CD4-positive, CD25-positive, alpha-beta regulatory T cell (primary cell): ENCODE results near the gene CHSY3. TPM values are rescaled to one million over a fixed set of nuclear protein-coding genes. Genes with fewer than 3 reads are reported as not detected.

Source experiments
- ATAC-seq, 2 donors: fragments of 150-1000 bp; cut with Tn5 transposase; one replicate each; pipeline ENCODE4 v1.10.0; 2021; ENCODE audit warnings: low read depth in 2 of 2, moderate number of reproducible peaks in 2 of 2, moderate library complexity in 1 of 2
- DNase-seq, 3 donors: peaks; one replicate each; pipeline versions ENCODE4 v3.0.0 to v3.0.0-alpha.2; 2012 to 2022; ENCODE audit warnings: mixed read lengths in 1 of 3
- H3K27ac ChIP-seq: one replicate; pipeline ENCODE4 v1.7.0; 2013; ENCODE audit warnings: mild to moderate bottlenecking, low read length; ENCODE audit not compliant: insufficient read depth, poor library complexity, severe bottlenecking
- H3K27me3 ChIP-seq: one replicate; pipeline ENCODE4 v1.7.0; 2013; ENCODE audit warnings: low read length; ENCODE audit not compliant: control insufficient read depth, insufficient read depth
- H3K36me3 ChIP-seq: one replicate; pipeline ENCODE4 v1.7.0; 2013; ENCODE audit warnings: mild to moderate bottlenecking, low read length, moderate library complexity; ENCODE audit not compliant: control insufficient read depth, insufficient read depth
- H3K4me1 ChIP-seq: 2 replicates; pipeline ENCODE4 v1.7.0; 2013; ENCODE audit warnings: mild to moderate bottlenecking, low read length; ENCODE audit not compliant: insufficient read depth, control insufficient read depth, poor library complexity, severe bottlenecking
- H3K4me3 ChIP-seq: one replicate; pipeline ENCODE4 v1.7.0; 2013; ENCODE audit warnings: low read depth, mild to moderate bottlenecking, low read length, moderate library complexity
- H3K9me3 ChIP-seq, 2 experiments: 1 replicate in 1 of 2; 2 replicates in 1 of 2; pipeline ENCODE4 v1.7.0; 2013; ENCODE audit warnings: low read length in 2 of 2, mild to moderate bottlenecking in 1 of 2, moderate library complexity in 1 of 2; ENCODE audit not compliant: control insufficient read depth in 2 of 2
- H3K27ac Mint-ChIP-seq, 3 donors: one replicate each; pipeline ENCODE4 v1.8.0; 2020 to 2022; ENCODE audit warnings: mild to moderate bottlenecking in 3 of 3, mixed read lengths in 3 of 3, moderate library complexity in 2 of 3
- H3K27me3 Mint-ChIP-seq: one replicate; pipeline ENCODE4 v1.8.0; 2022; ENCODE audit warnings: mild to moderate bottlenecking, mixed read lengths
- H3K36me3 Mint-ChIP-seq: one replicate; pipeline ENCODE4 v1.8.0; 2020; ENCODE audit warnings: mixed read lengths
- H3K4me1 Mint-ChIP-seq, 4 donors: one replicate each; pipeline ENCODE4 v1.8.0; 2020 to 2022; ENCODE audit warnings: mixed read lengths in 4 of 4, mild to moderate bottlenecking in 1 of 4
- H3K4me3 Mint-ChIP-seq, 4 donors: one replicate each; pipeline ENCODE4 v1.8.0; 2020 to 2022; ENCODE audit warnings: mild to moderate bottlenecking in 4 of 4, mixed read lengths in 4 of 4, moderate library complexity in 3 of 4
- H3K9me3 Mint-ChIP-seq, 7 donors: one replicate each; pipeline ENCODE4 v1.8.0; 2020 to 2022; ENCODE audit warnings: mixed read lengths in 7 of 7, mild to moderate bottlenecking in 3 of 7, moderate library complexity in 2 of 7
- polyA plus RNA-seq, 4 donors: library from polyadenylated mRNA; unstranded; fragments of 300-500 nt; fragmentation: Illumina TruSeq; gene quantifications; one replicate each; pipeline ENCODE4 v1.2.3, GENCODE V29; 2021
- total RNA-seq: library from RNA; stranded (reverse); gene quantifications from one replicate; pipeline ENCODE4 v1.2.3, GENCODE V29; 2022

The CHSY3 gene
- total RNA-seq (not detected), polyA plus RNA-seq (under 1 TPM in 1 of 4 donors, not detected in 3; 0.14 TPM)

DNA sequence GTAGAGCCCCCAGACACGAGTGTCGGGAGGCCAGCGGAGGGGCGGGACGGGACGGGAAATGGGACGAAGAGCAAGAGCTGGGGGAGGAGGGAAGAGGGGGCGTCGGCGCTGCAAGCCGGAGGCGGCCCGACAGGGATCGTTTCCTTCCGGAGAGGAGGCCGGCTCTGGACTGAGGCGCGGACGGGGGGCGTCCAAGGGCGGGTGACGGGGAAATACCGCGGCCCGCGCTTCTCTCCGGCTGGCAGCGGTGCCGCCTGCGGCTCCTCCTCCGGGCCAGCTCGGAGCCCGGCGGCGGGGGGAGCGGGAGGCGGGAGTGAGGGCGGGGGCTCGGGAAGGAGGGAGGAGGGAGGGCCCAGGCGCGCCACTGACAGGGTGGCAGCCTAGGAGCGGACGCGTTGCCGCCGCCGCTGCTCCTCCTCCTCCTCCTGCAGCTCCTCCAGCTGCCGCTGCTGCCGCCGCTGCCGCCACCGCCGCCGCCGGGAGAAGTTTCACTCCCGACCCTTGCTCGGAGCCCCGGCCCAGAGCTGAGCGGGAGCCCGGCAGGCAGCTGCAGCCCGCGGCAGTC, at the start of gene CHSY3:
TSS of gene CHSY3 (plus strand) at position 364 of the 565 bp plus-strand sequence.
- peak within 1 kb of the TSS; percentile 66 to 89 (median 78) for H3K4me3 Mint-ChIP-seq
- H3K27ac ChIP-seq = no peak within 1 kb of the TSS
- H3K27me3 ChIP-seq = peaks cover 15% of the 10 kb centered on the region
- H3K9me3 Mint-ChIP-seq = peaks cover 0 to 6% (median 0%) of the 10 kb centered on the region in 7 donors
- peak within 1 kb of the TSS in 1 of 3 donors; percentile 48 for H3K27ac Mint-ChIP-seq
- H3K36me3 ChIP-seq = no peaks in the 10 kb centered on the region
- no peak within 1 kb of the TSS for H3K4me3 ChIP-seq
- H3K4me1 ChIP-seq = peaks cover 19% of the 10 kb centered on the region
- H3K9me3 ChIP-seq = no peaks in the 10 kb centered on the region
- ATAC-seq = no peak
- no peaks in the 10 kb centered on the region for H3K36me3 Mint-ChIP-seq
- H3K27me3 Mint-ChIP-seq = peaks cover 52% of the 10 kb centered on the region
- H3K4me1 Mint-ChIP-seq = peaks cover 0 to 19% (median 9%) of the 10 kb centered on the region in 4 donors
- DNase-seq = peak in 2 of 3 donors; percentile 9 to 41

DNA sequence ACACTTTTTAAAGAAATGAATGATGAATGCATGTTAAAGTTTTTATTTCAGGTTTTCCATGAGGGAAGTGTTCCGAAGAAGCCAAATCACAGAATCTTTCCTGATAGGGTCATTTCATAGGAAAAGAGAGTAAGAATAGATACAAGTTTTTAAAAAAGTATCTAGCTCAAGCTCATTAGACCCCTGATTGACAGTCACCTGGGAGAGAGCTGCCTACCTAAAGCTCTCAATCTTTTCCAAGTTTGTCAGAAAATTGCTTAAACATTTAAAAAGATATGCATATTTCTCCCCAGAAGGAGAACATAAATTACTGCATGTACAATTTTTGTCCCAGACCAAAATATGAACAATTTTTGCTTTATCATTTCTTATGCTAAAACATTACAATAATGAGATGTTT, 47.9 kb upstream of the CHSY3 start:
- H3K9me3 Mint-ChIP-seq = no peaks in the 10 kb centered on the region

DNA sequence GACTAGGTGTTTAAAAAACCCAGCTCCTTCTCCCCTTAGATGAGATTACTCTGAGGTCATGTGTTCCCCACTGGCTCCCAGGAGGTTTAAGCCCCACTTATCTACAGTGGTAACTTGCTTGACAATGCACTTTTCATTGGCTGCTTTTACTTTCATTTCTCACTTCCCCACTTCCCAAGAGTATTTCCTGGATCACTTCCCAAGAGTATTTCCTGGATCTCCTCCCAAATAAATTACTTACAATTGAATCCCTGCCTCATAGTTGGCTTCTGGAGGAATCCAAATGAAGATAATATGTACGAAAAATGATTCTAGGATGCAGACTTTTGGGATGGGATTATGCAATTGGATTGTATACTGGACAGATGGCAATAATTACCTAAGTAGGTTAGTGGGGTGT, 47.1 kb upstream of the CHSY3 start:
- H3K27me3 Mint-ChIP-seq = peaks cover 9% of the 10 kb centered on the region
- no peak for ATAC-seq
- no peaks in the 10 kb centered on the region for H3K9me3 ChIP-seq

More for the DNA sequence above, 47.9 kb upstream of the CHSY3 start:
- no peaks in the 10 kb centered on the region for H3K36me3 ChIP-seq
- H3K4me3 ChIP-seq = no peak overlapping the region
- H3K9me3 ChIP-seq = no peaks in the 10 kb centered on the region
- H3K27ac Mint-ChIP-seq = no peak overlapping the region
- H3K27ac ChIP-seq = no peak overlapping the region
- H3K27me3 ChIP-seq = no peaks in the 10 kb centered on the region
- DNase-seq (no peak), ATAC-seq (no peak)
- H3K4me3 Mint-ChIP-seq = no peak overlapping the region
- H3K4me1 Mint-ChIP-seq = no peaks in the 10 kb centered on the region
- peaks cover 9% of the 10 kb centered on the region for H3K27me3 Mint-ChIP-seq
- H3K36me3 Mint-ChIP-seq = no peaks in the 10 kb centered on the region
- no peaks in the 10 kb centered on the region for H3K4me1 ChIP-seq

DNA sequence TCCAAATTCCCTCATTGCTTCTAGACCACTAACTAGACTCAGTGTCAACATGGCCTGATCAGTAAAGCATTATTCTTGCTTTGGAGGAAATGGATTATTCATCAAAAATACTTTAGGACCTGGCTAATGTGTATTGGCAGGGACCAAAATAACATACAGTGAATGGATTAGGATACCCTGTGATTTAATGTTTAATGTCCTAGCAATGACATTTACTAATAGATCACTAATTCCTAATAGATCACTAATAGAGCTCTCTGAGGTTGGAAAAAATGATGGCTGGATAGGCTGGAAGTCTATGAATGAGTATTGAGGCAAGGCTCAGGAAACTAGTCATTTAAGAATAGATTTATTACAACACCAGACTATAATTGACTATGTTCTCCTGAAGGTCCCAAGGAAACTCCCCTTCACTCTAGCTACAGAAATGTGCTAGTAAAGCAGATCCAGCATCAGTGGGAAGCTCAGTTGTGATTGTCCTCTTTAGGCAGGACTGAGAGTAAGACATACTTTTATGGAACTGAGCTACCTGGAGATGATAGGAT, 46.1 kb upstream of the CHSY3 start:
- Histone ChIP-seq H3K27ac (no peak overlapping the region), H3K9me3 (no peaks in the 10 kb centered on the region), H3K27me3 (no peaks in the 10 kb centered on the region), H3K4me1 (no peaks in the 10 kb centered on the region), H3K4me3 (no peak overlapping the region), H3K36me3 (no peaks in the 10 kb centered on the region)
- Mint-ChIP-seq H3K36me3 (no peaks in the 10 kb centered on the region), H3K27me3 (peaks cover 5% of the 10 kb centered on the region), H3K9me3 (no peaks in the 10 kb centered on the region), H3K27ac (no peak overlapping the region), H3K4me3 (no peak overlapping the region), H3K4me1 (no peaks in the 10 kb centered on the region)
- DNase-seq = no peak
- ATAC-seq = no peak

More for the DNA sequence above, 47.1 kb upstream of the CHSY3 start:
- no peak for DNase-seq
- H3K27ac ChIP-seq = no peak overlapping the region
- Mint-ChIP-seq H3K9me3 (no peaks in the 10 kb centered on the region), H3K36me3 (no peaks in the 10 kb centered on the region), H3K27ac (no peak overlapping the region), H3K4me3 (no peak overlapping the region), H3K4me1 (no peaks in the 10 kb centered on the region)
- no peak overlapping the region for H3K4me3 ChIP-seq
- no peaks in the 10 kb centered on the region for H3K36me3 ChIP-seq
- H3K27me3 ChIP-seq = no peaks in the 10 kb centered on the region
- no peaks in the 10 kb centered on the region for H3K4me1 ChIP-seq

DNA sequence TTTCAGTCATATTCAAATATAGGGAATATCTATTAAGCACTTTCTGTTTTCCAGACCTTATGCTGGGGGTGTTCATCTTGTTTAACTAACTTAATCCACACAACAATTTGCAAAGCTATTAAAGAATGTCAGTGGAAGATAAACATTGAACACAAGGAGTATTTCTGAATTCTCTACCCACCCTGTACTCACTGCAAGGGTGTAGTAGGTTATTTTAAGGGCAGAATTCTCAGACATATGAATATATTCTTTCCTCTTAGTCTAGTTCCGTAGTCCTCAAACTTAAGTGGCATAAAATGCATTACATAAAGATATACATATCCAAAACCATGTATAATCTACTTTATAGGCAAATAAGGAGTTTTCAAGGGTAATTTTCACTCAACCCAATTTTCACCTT, 19.9 kb upstream of the CHSY3 start:
- Mint-ChIP-seq H3K27ac (no peak overlapping the region), H3K4me1 (no peaks in the 10 kb centered on the region), H3K27me3 (no peaks in the 10 kb centered on the region), H3K4me3 (no peak overlapping the region), H3K36me3 (no peaks in the 10 kb centered on the region), H3K9me3 (no peaks in the 10 kb centered on the region)
- Histone ChIP-seq H3K4me1 (no peaks in the 10 kb centered on the region), H3K27me3 (no peaks in the 10 kb centered on the region), H3K4me3 (no peak overlapping the region), H3K9me3 (no peaks in the 10 kb centered on the region), H3K36me3 (no peaks in the 10 kb centered on the region), H3K27ac (no peak overlapping the region)
- DNase-seq (no peak), ATAC-seq (no peak)

DNA sequence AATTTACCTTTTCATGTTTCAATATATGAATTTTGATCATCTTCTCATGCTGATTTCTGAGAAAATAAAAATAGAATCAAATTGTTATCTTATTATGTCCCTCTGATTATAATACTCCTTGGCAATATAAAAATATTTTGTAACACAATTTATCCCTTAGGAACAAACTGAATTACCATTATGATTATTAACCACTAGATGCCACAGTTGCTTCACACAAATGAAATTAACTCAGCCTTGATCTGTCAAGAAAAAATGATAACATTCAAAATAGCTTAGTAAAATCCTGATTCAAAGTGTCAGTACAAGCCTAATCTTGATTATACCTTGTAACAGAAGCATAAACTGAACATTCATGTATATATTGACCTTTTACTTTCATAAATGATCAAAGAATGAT, 4.8 kb upstream of the CHSY3 start:
- no peaks in the 10 kb centered on the region for H3K36me3 Mint-ChIP-seq
- H3K9me3 Mint-ChIP-seq = peaks cover 0 to 6% (median 0%) of the 10 kb centered on the region in 7 donors
- H3K4me1 Mint-ChIP-seq = peaks cover 0 to 8% (median 5%) of the 10 kb centered on the region in 4 donors
- Histone ChIP-seq H3K27ac (no peak overlapping the region), H3K9me3 (no peaks in the 10 kb centered on the region), H3K4me3 (no peak overlapping the region), H3K27me3 (peaks cover 4% of the 10 kb centered on the region), H3K4me1 (peaks cover 7% of the 10 kb centered on the region), H3K36me3 (no peaks in the 10 kb centered on the region)
- H3K4me3 Mint-ChIP-seq = no peak overlapping the region
- H3K27ac Mint-ChIP-seq = no peak overlapping the region
- H3K27me3 Mint-ChIP-seq = peaks cover 36% of the 10 kb centered on the region
- no peak for DNase-seq
- no peak for ATAC-seq

DNA sequence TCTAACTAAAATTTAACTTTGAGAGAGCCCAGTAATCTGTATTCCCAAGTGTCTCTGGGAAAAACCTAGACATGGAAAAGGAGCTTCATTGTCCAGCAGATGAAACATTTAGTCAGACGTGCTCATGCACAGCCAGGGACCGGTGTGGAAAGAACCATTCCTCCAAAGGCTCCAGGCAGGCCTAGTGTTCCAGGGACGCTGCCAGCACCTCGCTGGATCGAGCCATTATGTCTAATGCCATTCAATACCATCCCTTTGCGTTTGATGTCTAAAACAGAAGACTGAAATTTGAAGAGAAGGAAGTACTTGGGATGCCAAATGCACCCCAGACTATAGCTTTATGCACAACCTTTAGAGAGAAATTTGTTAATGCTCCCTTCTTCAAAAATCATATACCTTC, 1.4 kb upstream of the CHSY3 start:
- peak overlapping the region in 1 of 4 donors; percentile 66 for H3K4me3 Mint-ChIP-seq
- H3K27ac Mint-ChIP-seq = no peak overlapping the region
- peaks cover 0 to 6% (median 0%) of the 10 kb centered on the region in 7 donors for H3K9me3 Mint-ChIP-seq
- H3K36me3 Mint-ChIP-seq = no peaks in the 10 kb centered on the region
- H3K36me3 ChIP-seq = no peaks in the 10 kb centered on the region
- DNase-seq (no peak), ATAC-seq (no peak)
- no peaks in the 10 kb centered on the region for H3K9me3 ChIP-seq
- H3K4me3 ChIP-seq = no peak overlapping the region
- peaks cover 0 to 19% (median 9%) of the 10 kb centered on the region in 4 donors for H3K4me1 Mint-ChIP-seq
- no peak overlapping the region for H3K27ac ChIP-seq
- peaks cover 12% of the 10 kb centered on the region for H3K27me3 ChIP-seq
- peaks cover 19% of the 10 kb centered on the region for H3K4me1 ChIP-seq
- peaks cover 52% of the 10 kb centered on the region for H3K27me3 Mint-ChIP-seq
